Neuronal stem cell (in vitro differentiated cells): Measurements from ENCODE around the gene SNX24.

Source experiments
- DNase-seq: peaks from one replicate; pipeline ENCODE4 v3.0.0-alpha.2; 2013; ENCODE audit warnings: low spot score
- H2AFZ ChIP-seq: one replicate; pipeline ENCODE4 v1.6.1; 2013; ENCODE audit warnings: mild to moderate bottlenecking, low read length, inconsistent platforms
- H2AK5ac ChIP-seq: 2 replicates; pipeline ENCODE4 v1.6.1; 2013; ENCODE audit warnings: low read depth, mild to moderate bottlenecking, inconsistent platforms, low read length, moderate library complexity, mixed read lengths
- H2BK120ac ChIP-seq: 2 replicates; pipeline ENCODE4 v1.6.1; 2013; ENCODE audit warnings: low read depth, mild to moderate bottlenecking, inconsistent platforms, low read length, moderate library complexity, mixed read lengths
- H2BK12ac ChIP-seq: one replicate; pipeline ENCODE4 v1.6.1; 2013; ENCODE audit warnings: low read length, inconsistent platforms
- H2BK15ac ChIP-seq: 2 replicates; pipeline ENCODE4 v1.6.1; 2013; ENCODE audit warnings: mild to moderate bottlenecking, low read length, inconsistent platforms, mixed read lengths
- H2BK5ac ChIP-seq: one replicate; pipeline ENCODE4 v1.6.1; 2013; ENCODE audit warnings: inconsistent platforms, mild to moderate bottlenecking, low read length, moderate library complexity
- H3K14ac ChIP-seq: one replicate; pipeline ENCODE4 v1.6.1; 2013; ENCODE audit warnings: low read length, inconsistent platforms
- H3K18ac ChIP-seq: 2 replicates; pipeline ENCODE4 v1.6.1; 2013; ENCODE audit warnings: low read length, inconsistent platforms
- H3K23ac ChIP-seq: 2 replicates; pipeline ENCODE4 v1.6.1; 2013; ENCODE audit warnings: low read depth, mild to moderate bottlenecking, mixed read lengths, low read length, inconsistent platforms; ENCODE audit not compliant: poor library complexity
- H3K27ac ChIP-seq: replicated peaks from 3 replicates; pipeline ENCODE4 v1.5.1; 2013; ENCODE audit warnings: low read length, inconsistent platforms
- H3K27me3 ChIP-seq, 3 experiments: 2 replicates each; pipeline ENCODE4 v1.6.1; 2013; ENCODE audit warnings: low read length in 3 of 3, mild to moderate bottlenecking in 2 of 3, inconsistent platforms in 1 of 3, low read depth in 1 of 3, mixed read lengths in 1 of 3, moderate library complexity in 1 of 3; ENCODE audit not compliant: control insufficient read depth in 3 of 3, insufficient read depth in 3 of 3
- H3K36me3 ChIP-seq, 2 donors: replicated peaks in 1 of 2; 2 replicates each; pipeline ENCODE4 v1.6.1; 2013; ENCODE audit warnings: low read length in 2 of 2; ENCODE audit not compliant: control insufficient read depth in 2 of 2, insufficient read depth in 2 of 2
- H3K4ac ChIP-seq: 2 replicates; pipeline ENCODE4 v1.6.1; 2013; ENCODE audit warnings: inconsistent platforms, mild to moderate bottlenecking, low read length, moderate library complexity
- H3K4me1 ChIP-seq, 2 donors: 1 replicate in 1 of 2; 2 replicates in 1 of 2; pipeline ENCODE4 v1.6.1; 2013; ENCODE audit warnings: low read length in 2 of 2, low read depth in 1 of 2; ENCODE audit not compliant: control insufficient read depth in 2 of 2, insufficient read depth in 1 of 2
- H3K4me2 ChIP-seq: one replicate; pipeline ENCODE4 v1.6.1; 2013; ENCODE audit warnings: mild to moderate bottlenecking, low read length, inconsistent platforms; ENCODE audit not compliant: insufficient read depth, poor library complexity, severe bottlenecking
- H3K4me3 ChIP-seq, 2 donors: 2 replicates each; pipeline ENCODE4 v1.5.1; 2013; ENCODE audit warnings: low read length in 2 of 2, mild to moderate bottlenecking in 2 of 2, inconsistent platforms in 1 of 2, moderate library complexity in 1 of 2
- H3K79me1 ChIP-seq: one replicate; pipeline ENCODE4 v1.6.1; 2013; ENCODE audit warnings: low read depth, mild to moderate bottlenecking, inconsistent platforms, low read length, moderate library complexity
- H3K9ac ChIP-seq: one replicate; pipeline ENCODE4 v1.6.1; 2013; ENCODE audit warnings: mild to moderate bottlenecking, low read depth, low read length, inconsistent platforms; ENCODE audit not compliant: poor library complexity
- H3K9me3 ChIP-seq, 2 donors: replicated peaks in 1 of 2; 2 replicates each; pipeline versions ENCODE3 to v1.6.1; 2013; ENCODE audit warnings: low read length in 2 of 2, mild to moderate bottlenecking in 2 of 2, inconsistent platforms in 1 of 2, low read depth in 1 of 2, mixed read lengths in 1 of 2, moderate library complexity in 1 of 2; ENCODE audit not compliant: control insufficient read depth in 2 of 2, insufficient read depth in 1 of 2
- H4K8ac ChIP-seq: one replicate; pipeline ENCODE4 v1.6.1; 2013; ENCODE audit warnings: low read depth, mild to moderate bottlenecking, inconsistent platforms, low read length, moderate library complexity
- H4K91ac ChIP-seq: one replicate; pipeline ENCODE4 v1.6.1; 2013; ENCODE audit warnings: low read length, low read depth, mild to moderate bottlenecking, inconsistent platforms; ENCODE audit not compliant: poor library complexity
- WGBS, 2 donors: extraction: QIAGEN DNeasy Blood & Tissue Kit; methylation state at CpG; one replicate each; pipeline ENCODE4 v1.1.7; 2013; ENCODE audit warnings: missing lambda C conversion rate in 2 of 2, mixed read lengths in 1 of 2; ENCODE audit not compliant: insufficient read length in 2 of 2, insufficient replicate concordance in 1 of 2; ENCODE audit errors: extremely low coverage in 2 of 2; 5-methylcytosine and 5-hydroxymethylcytosine counted together

The SNX24 gene

GRCh38 chr5:122937914-122938313 lies 92.5 kb downstream of the SNX24 start:
- no peak overlapping the region for H2BK15ac ChIP-seq
- H3K4me1 ChIP-seq, result peaks cover 2 to 3% of the 10 kb centered on the region in 2 donors

GRCh38 chr5:122940890-122941289 lies 95.5 kb downstream of the SNX24 start:
- no peak overlapping the region for H2AFZ ChIP-seq

More at GRCh38 chr5:122937914-122938313, 92.5 kb downstream of the SNX24 start:
- no CpG with 5 or more reads among the region's 4 CpGs for WGBS, 2 donors
- no peaks in the 10 kb centered on the region for H3K9me3 ChIP-seq
- H4K8ac ChIP-seq, result no peak overlapping the region
- no peak overlapping the region for H2BK5ac ChIP-seq
- H3K18ac ChIP-seq, result peak overlapping the region; percentile 20
- no peak overlapping the region for H3K9ac ChIP-seq
- H2BK120ac ChIP-seq, result no peak overlapping the region
- no peaks in the 10 kb centered on the region for H3K36me3 ChIP-seq
- H3K4me2 ChIP-seq, result no peak overlapping the region
- no peak overlapping the region for H3K27ac ChIP-seq
- H3K4me3 ChIP-seq, result no peak overlapping the region
- no peak overlapping the region for H2AK5ac ChIP-seq
- no peaks in the 10 kb centered on the region for H3K27me3 ChIP-seq
- no peak overlapping the region for H3K4ac ChIP-seq
- H2AFZ ChIP-seq, result no peak overlapping the region
- H3K23ac ChIP-seq, result peak overlapping the region; percentile 58
- no peak for DNase-seq
- H2BK12ac ChIP-seq, result no peak overlapping the region
- H3K79me1 ChIP-seq, result no peaks in the 10 kb centered on the region
- H4K91ac ChIP-seq, result no peak overlapping the region
- H3K14ac ChIP-seq, result no peak overlapping the region

GRCh38 chr5:122941737-122942136 lies 96.3 kb downstream of the SNX24 start:
- H3K9me3 ChIP-seq, result no peaks in the 10 kb centered on the region
- H2BK15ac ChIP-seq, result no peak overlapping the region
- no peaks in the 10 kb centered on the region for H3K27me3 ChIP-seq
- no peaks in the 10 kb centered on the region for H3K79me1 ChIP-seq
- H4K8ac ChIP-seq, result no peak overlapping the region
- no peak overlapping the region for H3K18ac ChIP-seq
- no peak overlapping the region for H3K4ac ChIP-seq
- no CpG with 5 or more reads among the region's 2 CpGs for WGBS, 2 donors
- no peaks in the 10 kb centered on the region for H3K36me3 ChIP-seq
- H3K4me3 ChIP-seq, result no peak overlapping the region
- H2BK120ac ChIP-seq, result no peak overlapping the region
- no peak overlapping the region for H3K27ac ChIP-seq
- no peak overlapping the region for H2BK5ac ChIP-seq
- H3K14ac ChIP-seq, result no peak overlapping the region
- H3K9ac ChIP-seq, result no peak overlapping the region
- no peak overlapping the region for H2AFZ ChIP-seq
- no peak overlapping the region for H2AK5ac ChIP-seq
- H2BK12ac ChIP-seq, result no peak overlapping the region
- H3K4me1 ChIP-seq, result no peaks in the 10 kb centered on the region
- no peak overlapping the region for H3K23ac ChIP-seq
- H4K91ac ChIP-seq, result no peak overlapping the region
- no peak overlapping the region for H3K4me2 ChIP-seq
- DNase-seq, result no peak

More at GRCh38 chr5:122940890-122941289, 95.5 kb downstream of the SNX24 start:
- H3K27ac ChIP-seq, result no peak overlapping the region
- H3K4me2 ChIP-seq, result no peak overlapping the region
- no peaks in the 10 kb centered on the region for H3K36me3 ChIP-seq
- no peak overlapping the region for H3K9ac ChIP-seq
- H3K4me3 ChIP-seq, result no peak overlapping the region
- H4K91ac ChIP-seq, result no peak overlapping the region
- no peak overlapping the region for H4K8ac ChIP-seq
- peaks cover 2% of the 10 kb centered on the region in 2 donors for H3K4me1 ChIP-seq
- no peak overlapping the region for H3K4ac ChIP-seq
- H2BK120ac ChIP-seq, result no peak overlapping the region
- no peaks in the 10 kb centered on the region for H3K27me3 ChIP-seq
- H3K23ac ChIP-seq, result no peak overlapping the region
- H2AK5ac ChIP-seq, result no peak overlapping the region
- no peak for DNase-seq
- no CpG with 5 or more reads among the region's 3 CpGs for WGBS, 2 donors
- no peaks in the 10 kb centered on the region for H3K9me3 ChIP-seq
- H3K18ac ChIP-seq, result no peak overlapping the region
- no peak overlapping the region for H2BK12ac ChIP-seq
- H2BK5ac ChIP-seq, result no peak overlapping the region
- H2BK15ac ChIP-seq, result no peak overlapping the region
- H3K79me1 ChIP-seq, result no peaks in the 10 kb centered on the region
- H3K14ac ChIP-seq, result no peak overlapping the region

GRCh38 chr5:122942164-122942914 lies 96.9 kb downstream of the SNX24 start:
- Histone ChIP-seq H2BK120ac (no peak overlapping the region), H2AK5ac (no peak overlapping the region), H3K9me3 (no peaks in the 10 kb centered on the region), H3K36me3 (no peaks in the 10 kb centered on the region), H4K91ac (no peak overlapping the region), H3K27ac (no peak overlapping the region), H3K9ac (no peak overlapping the region), H3K14ac (no peak overlapping the region), H2AFZ (no peak overlapping the region), H3K4ac (no peak overlapping the region), H3K18ac (no peak overlapping the region), H2BK12ac (no peak overlapping the region), H3K27me3 (no peaks in the 10 kb centered on the region), H3K4me1 (no peaks in the 10 kb centered on the region), H2BK5ac (no peak overlapping the region), H2BK15ac (no peak overlapping the region), H3K79me1 (no peaks in the 10 kb centered on the region), H3K4me2 (no peak overlapping the region), H4K8ac (no peak overlapping the region), H3K23ac (no peak overlapping the region), H3K4me3 (no peak overlapping the region)
- WGBS, 2 donors, result no CpG with 5 or more reads among the region's 8 CpGs
- DNase-seq, result no peak
